ENCODE results near the gene MRPS14. TPM values are rescaled to one million over a fixed set of nuclear protein-coding genes. Genes with fewer than 3 reads are reported as not detected.

Gene MRPS14
- total and polyA plus RNA-seq, 9 of the 15 experiments (the other 6 are each of a cell fraction or from before 2014, with no cell fraction given), result 38.1 to 231 (median 54.9) TPM

DNA sequence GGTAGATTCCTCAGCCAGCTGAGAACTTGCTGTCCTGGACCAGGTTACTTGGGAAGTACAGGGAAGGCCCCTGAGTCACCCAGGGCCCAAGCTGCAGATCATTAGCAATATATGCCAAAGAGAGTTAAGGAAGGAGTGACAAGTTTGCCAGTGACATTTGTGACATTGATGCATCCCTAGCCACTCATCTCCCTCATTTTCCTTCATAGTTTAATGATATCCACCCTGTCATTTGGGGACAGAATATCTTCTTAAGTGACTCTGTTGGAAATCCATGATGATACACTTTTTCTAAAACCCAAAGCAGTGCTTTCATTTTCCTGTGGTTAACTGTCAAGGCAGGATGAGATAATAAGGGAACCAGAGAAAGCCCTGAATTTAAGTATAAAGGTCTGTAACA is 47.6 kb upstream of the MRPS14 start:
- in situ Hi-C loops (cut with MboI), result no loop called here
- FAIRE-seq, result no peak
- H3K27me3 ChIP-seq (ENCODE audit: control insufficient read depth in 2 of 2, insufficient read depth in 2 of 2, low read length in 2 of 2), result peaks cover 48 to 54% of the 10 kb centered on the region in 2 experiments
- H4K20me1 ChIP-seq (replicated peaks; ENCODE audit: control insufficient read depth, insufficient read depth, low read length), result no peaks in the 10 kb centered on the region
- H3K79me2 ChIP-seq (ENCODE audit: control insufficient read depth, insufficient read depth, low read length), result no peaks in the 10 kb centered on the region
- no peak overlapping the region for H3K4me3 ChIP-seq
- no peak for ATAC-seq
- no peak overlapping the region for H3K27ac ChIP-seq (ENCODE audit: extremely low read depth, low read depth, low read length)
- ChIA-PET POLR2A (no interaction called here), CTCF (ENCODE audit: low intra/inter-chr PET ratio) (no interaction called here)
- TF ChIP-seq PBX2 (CRISPR knock-in tag; IDR thresholded peaks at IDR 0.05; ENCODE audit: low read depth), result no peak
- no peak for TF ChIP-seq PBX2 (tag; conservative IDR thresholded peaks at IDR 0.05; ENCODE audit: low read depth)
- no peak for TF ChIP-seq DACH1 (IDR thresholded peaks at IDR 0.05; ENCODE audit: partially characterized antibody)
- TF ChIP-seq ELK1 (CRISPR knock-in tag; IDR thresholded peaks at IDR 0.05), result no peak
- no peak for TF ChIP-seq FOXJ3 (CRISPR knock-in tag; IDR thresholded peaks at IDR 0.05)
- TF ChIP-seq TEAD4 (IDR thresholded peaks at IDR 0.05; ENCODE audit: low read length), result no peak
- no peak for TF ChIP-seq TEAD4 (CRISPR knock-in tag; IDR thresholded peaks at IDR 0.05; ENCODE audit: borderline replicate concordance)
- TF ChIP-seq, protein P1, sequence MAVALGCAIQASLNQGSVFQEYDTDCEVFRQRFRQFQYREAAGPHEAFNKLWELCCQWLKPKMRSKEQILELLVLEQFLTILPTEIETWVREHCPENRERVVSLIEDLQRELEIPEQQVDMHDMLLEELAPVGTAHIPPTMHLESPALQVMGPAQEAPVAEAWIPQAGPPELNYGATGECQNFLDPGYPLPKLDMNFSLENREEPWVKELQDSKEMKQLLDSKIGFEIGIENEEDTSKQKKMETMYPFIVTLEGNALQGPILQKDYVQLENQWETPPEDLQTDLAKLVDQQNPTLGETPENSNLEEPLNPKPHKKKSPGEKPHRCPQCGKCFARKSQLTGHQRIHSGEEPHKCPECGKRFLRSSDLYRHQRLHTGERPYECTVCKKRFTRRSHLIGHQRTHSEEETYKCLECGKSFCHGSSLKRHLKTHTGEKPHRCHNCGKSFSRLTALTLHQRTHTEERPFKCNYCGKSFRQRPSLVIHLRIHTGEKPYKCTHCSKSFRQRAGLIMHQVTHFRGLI (CRISPR knock-in tag; IDR thresholded peaks at IDR 0.05), result no peak
- no peak for TF ChIP-seq PHF21A (IDR thresholded peaks at IDR 0.05; ENCODE audit: borderline replicate concordance, low read depth)
- no peak for TF ChIP-seq TRIM25 (IDR thresholded peaks at IDR 0.05; ENCODE audit: borderline replicate concordance)
- no peak for TF ChIP-seq DMBX1 (CRISPR knock-in tag; IDR thresholded peaks at IDR 0.05; ENCODE audit: borderline replicate concordance)
- no peaks in the 10 kb centered on the region for H3K36me3 ChIP-seq (ENCODE audit: control insufficient read depth, insufficient read depth, low read length)
- no peak overlapping the region for H2AFZ ChIP-seq (ENCODE audit: low read depth, low read length)
- no peak overlapping the region for H3K4me2 ChIP-seq (ENCODE audit: insufficient read depth, low read length)
- no peaks in the 10 kb centered on the region for H3K4me1 ChIP-seq (replicated peaks in 1 of 2; ENCODE audit: control insufficient read depth in 2 of 2, insufficient read depth in 2 of 2, low read length in 2 of 2)
- H3K9ac ChIP-seq (ENCODE audit: insufficient read depth in 1 of 2, low read depth in 2 of 2, low read length in 2 of 2), result no peak overlapping the region
- H3K9me3 ChIP-seq (replicated peaks; ENCODE audit: control insufficient read depth, insufficient read depth, low read depth, low read length), result no peaks in the 10 kb centered on the region
- BruUV-seq (replicated peaks), result no TSS peak
- intact Hi-C loops (cut with micrococcal nuclease), result no loop called here
- DNase-seq (ENCODE audit: extremely low read depth in 1 of 4, low spot score in 3 of 4), result no peak
- H3K9me1 ChIP-seq (ENCODE audit: control insufficient read depth, insufficient read depth, low read length), result no peaks in the 10 kb centered on the region

Data from K562 (cell line).